Head of caudate nucleus (tissue), 42 donors: Measurements from ENCODE around the gene MGAT4A.

ENCODE experiments used
- DNase-seq, 42 donors: peaks; one replicate each; pipeline versions ENCODE4 v3.0.0 to v3.0.0-alpha.2; 2020 to 2021; ENCODE audit warnings: mixed read lengths in 7 of 42
- intact Hi-C: fragments of 100-400 bp; cut with DNase I; formaldehyde crosslinking; loops from one replicate; pipeline ENCODE4 v1.15.0; 2022

MGAT4A gene

DNA sequence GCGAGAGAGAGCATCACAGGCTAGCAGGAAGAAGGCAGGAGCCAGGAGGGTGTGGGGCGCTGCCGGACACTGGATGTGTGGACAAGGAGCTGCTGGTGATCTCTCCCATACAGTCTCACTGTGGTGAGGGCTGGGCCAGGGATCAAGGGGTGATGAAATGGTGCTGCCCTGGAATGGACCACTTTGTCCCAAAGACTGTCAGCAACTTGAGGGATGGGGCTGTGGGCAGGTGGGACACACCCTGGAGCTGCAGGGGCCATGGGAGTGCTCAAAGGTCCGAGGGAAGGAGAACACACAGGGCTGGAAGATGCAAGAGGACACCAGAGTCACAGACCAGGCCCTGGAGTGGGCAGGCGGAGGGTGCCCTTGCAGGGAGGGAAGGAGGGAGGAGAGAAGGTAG lies 160.6 kb downstream of the MGAT4A start:
- intact Hi-C loops: no loop called here
- DNase-seq: no peak

DNA sequence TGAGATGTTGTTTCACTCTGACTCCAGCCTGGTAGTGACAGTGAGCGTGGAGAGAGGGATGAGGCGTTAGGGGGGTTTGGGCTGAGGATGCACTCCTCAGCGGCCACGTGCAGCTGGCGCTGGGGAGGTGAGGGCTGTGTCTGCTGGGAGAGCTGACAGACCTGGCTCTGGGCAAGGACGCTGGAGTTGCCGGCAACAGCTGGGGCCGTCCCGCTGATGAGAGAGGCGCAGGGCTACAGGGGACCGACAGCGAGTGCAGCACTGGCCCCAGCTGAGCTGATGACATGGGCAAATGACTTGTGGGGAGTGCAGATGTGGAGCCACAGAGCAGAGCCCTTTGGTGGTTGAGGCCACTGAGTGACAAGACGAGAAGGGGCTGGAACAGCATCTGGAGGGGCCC lies 161.0 kb downstream of the MGAT4A start:
- no peak for DNase-seq
- intact Hi-C loops: no loop called here

DNA sequence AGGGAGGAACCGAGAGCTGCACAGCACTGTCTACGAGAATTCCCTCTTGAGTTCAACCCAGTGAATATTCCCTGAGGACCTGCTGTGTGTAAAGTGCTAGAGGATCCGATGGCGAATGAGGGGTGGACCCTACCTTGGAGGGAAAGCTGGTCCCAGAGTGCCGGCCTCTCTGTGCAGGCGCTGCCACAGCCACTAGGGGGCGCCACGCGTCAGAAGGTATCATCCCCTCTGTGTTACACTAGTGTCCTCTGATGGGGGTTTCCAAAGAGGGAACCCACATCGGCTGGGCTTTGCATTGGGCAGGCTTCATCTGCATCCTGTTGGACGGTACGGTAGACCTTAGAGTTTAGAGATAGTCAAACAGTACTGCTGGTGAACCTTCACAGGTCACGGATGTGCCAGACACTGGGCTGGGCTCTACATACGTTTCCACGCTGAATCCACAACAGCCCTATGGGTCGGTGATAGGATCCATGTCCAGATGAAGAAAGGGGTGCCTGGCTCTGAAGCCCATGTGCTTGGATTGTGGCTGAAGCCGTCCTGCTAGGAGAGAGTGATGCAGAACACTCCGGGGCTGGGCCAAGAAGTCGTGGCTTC lies 161.6 kb downstream of the MGAT4A start:
- DNase-seq: peak in 33 of 42 donors; percentile 20 to 77 (median 58)
- intact Hi-C loops: no loop called here
